H1 (cell line): ENCODE results near the gene GYS2. TPM values are rescaled to one million over a fixed set of nuclear protein-coding genes. Genes with fewer than 3 reads are reported as not detected.

ENCODE experiments used
- CTCF ChIA-PET: fragments of 300-600 bp; sonication (Branson Sonifier 250); formaldehyde crosslinking; loops from one replicate; lab custom pipeline; 2021; ENCODE audit not compliant: partially characterized antibody; lab: Charles Lee
- POLR2A ChIA-PET: fragments of 300-600 bp; sonication (Branson Sonifier 250); formaldehyde crosslinking; loops from one replicate; lab custom pipeline; 2021; ENCODE audit warnings: inconsistent platforms; ENCODE audit not compliant: partially characterized antibody; lab: Charles Lee
- DNase-seq, 2 experiments: peaks; one replicate each; pipeline versions ENCODE4 v3.0.0 to v3.0.0-alpha.2; 2010 to 2022; ENCODE audit warnings: low spot score in 2 of 2, low read depth in 1 of 2, mixed read lengths in 1 of 2
- FAIRE-seq: peaks from 2 replicates; lab custom pipeline; 2011; peaks lifted over from hg19 to GRCh38; lab: Jason Lieb, UNC
- H2AFZ ChIP-seq: 2 replicates; pipeline ENCODE4 v1.8.1; 2012; ENCODE audit warnings: low read length, inconsistent platforms
- H2AK5ac ChIP-seq: 2 replicates; pipeline ENCODE4 v1.6.1; 2013; ENCODE audit warnings: low read depth, low read length
- H2BK120ac ChIP-seq: replicated peaks from 2 replicates; pipeline ENCODE3; 2013; ENCODE audit warnings: low read depth, low read length, inconsistent platforms
- H2BK12ac ChIP-seq: 2 replicates; pipeline ENCODE4 v1.6.1; 2013; ENCODE audit warnings: low read depth, low read length
- H2BK15ac ChIP-seq: 2 replicates; pipeline ENCODE4 v1.6.1; 2013; ENCODE audit warnings: low read length
- H2BK20ac ChIP-seq: 2 replicates; pipeline ENCODE4 v1.6.1; 2013; ENCODE audit warnings: low read length
- H2BK5ac ChIP-seq: 2 replicates; pipeline ENCODE4 v1.6.1; 2013; ENCODE audit warnings: low read depth, low read length
- H3K14ac ChIP-seq: 2 replicates; pipeline ENCODE4 v1.6.1; 2013; ENCODE audit warnings: inconsistent platforms; ENCODE audit not compliant: insufficient read length
- H3K18ac ChIP-seq: 2 replicates; pipeline ENCODE4 v1.6.1; 2013; ENCODE audit warnings: low read length; ENCODE audit errors: extremely low read depth
- H3K23ac ChIP-seq: 2 replicates; pipeline ENCODE4 v1.6.1; 2013; ENCODE audit warnings: inconsistent platforms; ENCODE audit not compliant: insufficient read length
- H3K23me2 ChIP-seq: 2 replicates; pipeline ENCODE4 v1.6.1; 2013; ENCODE audit warnings: low read depth, low read length
- H3K27ac ChIP-seq: 2 replicates; pipeline ENCODE4 v1.6.1; 2011; ENCODE audit warnings: low read depth, low read length, inconsistent platforms
- H3K27me3 ChIP-seq, 4 experiments: replicated peaks in 1 of 4; 1 replicate in 1 of 4; 2 replicates in 3 of 4; pipeline versions ENCODE4 v1.6.1 to v1.8.1; 2011 to 2013; ENCODE audit warnings: low read length in 3 of 4, mild to moderate bottlenecking in 3 of 4, inconsistent platforms in 2 of 4, mixed read lengths in 2 of 4, moderate library complexity in 1 of 4; ENCODE audit not compliant: control insufficient read depth in 3 of 4, insufficient read depth in 3 of 4; ENCODE audit errors: extremely low read depth in 1 of 4
- H3K36me3 ChIP-seq, 4 experiments: 2 replicates each; pipeline versions ENCODE4 v1.6.1 to v1.8.1; 2011 to 2013; ENCODE audit warnings: mild to moderate bottlenecking in 4 of 4, low read length in 3 of 4, moderate library complexity in 2 of 4, control low read depth in 1 of 4, inconsistent platforms in 1 of 4; ENCODE audit not compliant: insufficient read depth in 4 of 4, control insufficient read depth in 2 of 4
- H3K4ac ChIP-seq: replicated peaks from 2 replicates; pipeline ENCODE3; 2013; ENCODE audit warnings: low read length, low read depth, mixed read lengths, inconsistent platforms; ENCODE audit not compliant: insufficient read length
- H3K4me1 ChIP-seq, 4 experiments: replicated peaks in 1 of 4; 1 replicate in 1 of 4; 2 replicates in 3 of 4; pipeline versions ENCODE4 v1.6.1 to v1.8.1; 2011 to 2013; ENCODE audit warnings: low read length in 3 of 4, inconsistent platforms in 2 of 4, mixed read lengths in 1 of 4; ENCODE audit not compliant: insufficient read depth in 4 of 4, control insufficient read depth in 3 of 4
- H3K4me2 ChIP-seq, 2 experiments: 2 replicates each; pipeline versions ENCODE4 v1.6.1 to v1.8.1; 2011 to 2013; ENCODE audit warnings: low read depth in 2 of 2, low read length in 2 of 2, control low read depth in 1 of 2, inconsistent platforms in 1 of 2, mild to moderate bottlenecking in 1 of 2; ENCODE audit not compliant: insufficient read depth in 1 of 2
- H3K4me3 ChIP-seq, 4 experiments: fragments of 200-600, 300-600 bp in 1 of 4; sonication (generic), shearing (Covaris generic), sonication (Bioruptor Twin) in 1 of 4; 2 replicates each; pipeline versions ENCODE4 v1.5.1 to v1.8.1; 2011 to 2016; ENCODE audit warnings: low read length in 4 of 4, low read depth in 3 of 4, control low read depth in 2 of 4, inconsistent platforms in 2 of 4, mild to moderate bottlenecking in 2 of 4, mixed read lengths in 1 of 4, moderate library complexity in 1 of 4; ENCODE audit not compliant: insufficient read depth in 2 of 4; ENCODE audit errors: extremely low read depth in 1 of 4
- H3K56ac ChIP-seq: replicated peaks from 2 replicates; pipeline ENCODE3; 2013; ENCODE audit warnings: low read depth, mild to moderate bottlenecking, mixed read lengths, low read length, inconsistent platforms; ENCODE audit not compliant: insufficient read length
- H3K79me1 ChIP-seq: 2 replicates; pipeline ENCODE4 v1.6.1; 2013; ENCODE audit warnings: low read depth, low read length, control low read depth
- H3K79me2 ChIP-seq, 2 experiments: 2 replicates each; pipeline versions ENCODE4 v1.6.1 to v1.8.1; 2012 to 2013; ENCODE audit warnings: low read length in 2 of 2, mild to moderate bottlenecking in 2 of 2, inconsistent platforms in 1 of 2; ENCODE audit not compliant: insufficient read depth in 2 of 2, control insufficient read depth in 1 of 2
- H3K9ac ChIP-seq, 4 experiments: replicated peaks in 1 of 4; 1 replicate in 1 of 4; 2 replicates in 3 of 4; pipeline versions ENCODE4 v1.6.1 to v1.8.1; 2011 to 2013; ENCODE audit warnings: low read depth in 3 of 4, low read length in 3 of 4, control low read depth in 2 of 4, mild to moderate bottlenecking in 2 of 4, moderate library complexity in 2 of 4, inconsistent platforms in 1 of 4; ENCODE audit errors: extremely low read depth in 1 of 4
- H3K9me3 ChIP-seq, 2 experiments: 2 replicates each; pipeline versions ENCODE4 v1.6.1 to v1.8.1; 2012 to 2013; ENCODE audit warnings: mild to moderate bottlenecking in 2 of 2, moderate library complexity in 2 of 2, control low read depth in 1 of 2, inconsistent platforms in 1 of 2, low read depth in 1 of 2, low read length in 1 of 2, mixed read lengths in 1 of 2; ENCODE audit not compliant: insufficient read depth in 2 of 2
- H4K20me1 ChIP-seq, 2 experiments: replicated peaks in 1 of 2; 2 replicates each; pipeline versions ENCODE3 to v1.8.1; 2011 to 2013; ENCODE audit warnings: inconsistent platforms in 2 of 2, low read length in 2 of 2, mild to moderate bottlenecking in 1 of 2; ENCODE audit not compliant: insufficient read depth in 2 of 2, control insufficient read depth in 1 of 2
- H4K5ac ChIP-seq: 2 replicates; pipeline ENCODE4 v1.6.1; 2013; ENCODE audit warnings: low read length, low read depth, mixed read lengths, inconsistent platforms; ENCODE audit not compliant: insufficient read length
- H4K8ac ChIP-seq: 2 replicates; pipeline ENCODE4 v1.8.0; 2013; ENCODE audit warnings: mild to moderate bottlenecking, moderate library complexity, low read length, inconsistent platforms; ENCODE audit not compliant: insufficient read depth; ENCODE audit errors: extremely low read depth
- H4K91ac ChIP-seq: replicated peaks from 2 replicates; pipeline ENCODE3; 2013; ENCODE audit warnings: low read length, mixed read lengths, inconsistent platforms; ENCODE audit not compliant: insufficient read length
- ATF3 ChIP-seq: IDR thresholded peaks from 2 replicates; pipeline ENCODE4 v1.6.1; 2011; ENCODE audit warnings: low read depth, mild to moderate bottlenecking, low read length; ENCODE audit not compliant: insufficient read depth
- EZH2 ChIP-seq: fragments of 200-600 bp; sonication (generic); IDR thresholded peaks from 2 replicates; pipeline ENCODE4 v1.7.1; 2012; ENCODE audit warnings: low read depth, mild to moderate bottlenecking, moderate library complexity, low read length, inconsistent platforms; ENCODE audit not compliant: severe bottlenecking
- GTF2F1 ChIP-seq: IDR thresholded peaks from 2 replicates; pipeline ENCODE4 v1.6.1; 2012; ENCODE audit warnings: low read depth, low read length, improper control_type of control experiment, borderline replicate concordance
- MAX ChIP-seq: IDR thresholded peaks from 2 replicates; pipeline ENCODE4 v1.6.1; 2012; ENCODE audit warnings: inconsistent platforms
- NRF1 ChIP-seq: IDR thresholded peaks from 2 replicates; pipeline ENCODE4 v1.6.1; 2011; ENCODE audit warnings: mild to moderate bottlenecking, low read depth, low read length, improper control_type of control experiment
- SIX5 ChIP-seq: IDR thresholded peaks from 2 replicates; pipeline ENCODE4 v1.6.1; 2011; ENCODE audit warnings: mild to moderate bottlenecking, low read depth, low read length
- TAF1 ChIP-seq: IDR thresholded peaks from 2 replicates; pipeline ENCODE4 v1.6.1; 2011; ENCODE audit warnings: mild to moderate bottlenecking, low read depth, low read length
- TBP ChIP-seq: IDR thresholded peaks from 2 replicates; pipeline ENCODE4 v1.6.1; 2011; ENCODE audit warnings: low read depth, low read length, improper control_type of control experiment
- TCF12 ChIP-seq: IDR thresholded peaks from 2 replicates; pipeline ENCODE4 v1.6.1; 2011; ENCODE audit warnings: low read depth, mild to moderate bottlenecking, low read length
- polyA plus RNA-seq, 7 experiments: library from polyadenylated mRNA; depleted of rRNA in 3 of 7; stranded (reverse) in 5 of 7; unstranded in 2 of 7; fragments of >200 nt in 5 of 7; fragments of 200-250 nt in 2 of 7; gene quantifications; 1 replicate in 5 of 7; 2 replicates in 1 of 7; 4 replicates in 1 of 7; pipeline versions ENCODE4 v1.2.1 to v1.2.3, GENCODE V29; 2011 to 2013; ENCODE audit warnings: missing spikeins in 2 of 7, mixed read lengths in 2 of 7
- total RNA-seq: library from RNA; stranded (reverse); fragmentation: NEBNext Ultra II Directional; extraction: Animal tissue kit (Norgen Biotek cat#: 25700); gene quantifications from 2 replicates; pipeline ENCODE4 v1.2.1, GENCODE V29; 2021

Gene GYS2
- total and polyA plus RNA-seq, 2 of the 8 experiments (the other 6 are each of a cell fraction or from before 2014, with no cell fraction given) = not detected

- no peaks in the 10 kb centered on the region for H3K27me3 ChIP-seq
- H2BK12ac ChIP-seq = no peak overlapping the region
- DNase-seq (no peak), FAIRE-seq (no peak)
- H3K79me2 ChIP-seq = no peaks in the 10 kb centered on the region
- H3K14ac ChIP-seq = no peak overlapping the region
- H3K4me1 ChIP-seq = no peaks in the 10 kb centered on the region
- no peaks in the 10 kb centered on the region for H4K20me1 ChIP-seq
- H3K36me3 ChIP-seq = no peaks in the 10 kb centered on the region
- no peak overlapping the region for H4K8ac ChIP-seq
- no peak overlapping the region for H3K23ac ChIP-seq
- no peaks in the 10 kb centered on the region for H3K23me2 ChIP-seq
- no peaks in the 10 kb centered on the region for H3K9me3 ChIP-seq
- TF ChIP-seq SIX5 (no peak), EZH2 (no peak), TBP (no peak), MAX (no peak), TAF1 (no peak), TCF12 (no peak), ATF3 (no peak), GTF2F1 (no peak), NRF1 (no peak)
- H4K91ac ChIP-seq = no peak overlapping the region
- POLR2A ChIA-PET = no interaction called here
- no peak overlapping the region for H3K27ac ChIP-seq
- H2BK15ac ChIP-seq = no peak overlapping the region
- no peak overlapping the region for H3K9ac ChIP-seq
- H3K4me2 ChIP-seq = no peak overlapping the region
- CTCF ChIA-PET = interaction anchor here (0.6 kb wide), 1 partner anchor 1281 kb away, joined by 3 read pairs; no protein-coding TSS in a partner anchor
- no peak overlapping the region for H3K56ac ChIP-seq
- H3K79me1 ChIP-seq = no peaks in the 10 kb centered on the region
- no peak overlapping the region for H2AFZ ChIP-seq
- no peak overlapping the region for H2BK20ac ChIP-seq
- no peak overlapping the region for H2BK5ac ChIP-seq
- no peak overlapping the region for H3K4me3 ChIP-seq
- no peak overlapping the region for H3K4ac ChIP-seq
- no peak overlapping the region for H3K18ac ChIP-seq
- H2AK5ac ChIP-seq = no peak overlapping the region
- no peak overlapping the region for H4K5ac ChIP-seq
- no peak overlapping the region for H2BK120ac ChIP-seq
Observed at GRCh38 chr12:21618566-21618965, 13.9 kb upstream of the GYS2 start.
